Measurements from ENCODE around the gene ZNF365.

ZNF365 gene

DNA sequence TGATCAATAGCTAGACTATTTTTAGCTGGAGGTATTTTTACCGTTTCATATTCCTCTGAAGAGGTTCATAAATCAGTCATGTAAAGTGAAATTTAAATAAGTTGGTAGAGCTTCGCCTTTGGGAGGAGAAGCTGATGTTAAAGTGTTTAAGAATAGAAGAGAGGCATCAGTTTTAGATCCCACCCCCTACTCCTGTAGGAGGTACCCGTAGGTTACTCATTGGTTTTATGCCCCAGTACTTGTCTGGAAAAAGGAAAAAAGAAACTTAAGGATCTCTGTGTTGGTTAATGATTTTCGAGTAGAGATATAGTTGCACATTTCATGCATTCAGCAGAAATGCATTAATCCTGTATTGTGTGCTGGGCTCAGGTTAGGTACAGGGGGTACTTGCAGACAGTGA lies 8.7 kb downstream of the ZNF365 start:
- H2AFZ ChIP-seq (ENCODE audit: low read length): no peak overlapping the region
- no peaks in the 10 kb centered on the region for H3K9me3 ChIP-seq (replicated peaks; ENCODE audit: insufficient read depth, low read length)
- peaks cover 11% of the 10 kb centered on the region; the same call in 1 of the 2 replicates for H3K4me1 ChIP-seq (ENCODE audit: low read length)
- no peak overlapping the region for H3K4me3 ChIP-seq (ENCODE audit: low read length)
- no peaks in the 10 kb centered on the region for H4K20me1 ChIP-seq (ENCODE audit: insufficient read depth, low read length)
- H3K4me2 ChIP-seq (ENCODE audit: low read depth, low read length): no peak overlapping the region
- TF ChIP-seq EZH2phosphoT487 (IDR thresholded peaks at IDR 0.05; ENCODE audit: low read length): no peak
- no peak for TF ChIP-seq EZH2 (optimal IDR thresholded peaks at IDR 0.05; ENCODE audit: low read depth, low read length)
- TF ChIP-seq, protein P1, sequence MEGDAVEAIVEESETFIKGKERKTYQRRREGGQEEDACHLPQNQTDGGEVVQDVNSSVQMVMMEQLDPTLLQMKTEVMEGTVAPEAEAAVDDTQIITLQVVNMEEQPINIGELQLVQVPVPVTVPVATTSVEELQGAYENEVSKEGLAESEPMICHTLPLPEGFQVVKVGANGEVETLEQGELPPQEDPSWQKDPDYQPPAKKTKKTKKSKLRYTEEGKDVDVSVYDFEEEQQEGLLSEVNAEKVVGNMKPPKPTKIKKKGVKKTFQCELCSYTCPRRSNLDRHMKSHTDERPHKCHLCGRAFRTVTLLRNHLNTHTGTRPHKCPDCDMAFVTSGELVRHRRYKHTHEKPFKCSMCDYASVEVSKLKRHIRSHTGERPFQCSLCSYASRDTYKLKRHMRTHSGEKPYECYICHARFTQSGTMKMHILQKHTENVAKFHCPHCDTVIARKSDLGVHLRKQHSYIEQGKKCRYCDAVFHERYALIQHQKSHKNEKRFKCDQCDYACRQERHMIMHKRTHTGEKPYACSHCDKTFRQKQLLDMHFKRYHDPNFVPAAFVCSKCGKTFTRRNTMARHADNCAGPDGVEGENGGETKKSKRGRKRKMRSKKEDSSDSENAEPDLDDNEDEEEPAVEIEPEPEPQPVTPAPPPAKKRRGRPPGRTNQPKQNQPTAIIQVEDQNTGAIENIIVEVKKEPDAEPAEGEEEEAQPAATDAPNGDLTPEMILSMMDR (IDR thresholded peaks at IDR 0.05; ENCODE audit: low read length): no peak
- no peak for DNase-seq
- no peak overlapping the region for H3K27ac ChIP-seq (ENCODE audit: low read length)
- no peaks in the 10 kb centered on the region for H3K9me2 ChIP-seq (replicated peaks; ENCODE audit: insufficient read depth, low read length)
- H3K79me2 ChIP-seq (ENCODE audit: low read length): no peaks in the 10 kb centered on the region
- no peaks in the 10 kb centered on the region for H3K27me3 ChIP-seq (replicated peaks; ENCODE audit: insufficient read depth, low read length)
- H3K9ac ChIP-seq (ENCODE audit: low read length): no peak overlapping the region
- no peaks in the 10 kb centered on the region for H3K36me3 ChIP-seq (replicated peaks; ENCODE audit: insufficient read depth, low read length)
- H3F3A ChIP-seq (ENCODE audit: insufficient read depth, low read length): no peaks in the 10 kb centered on the region

DNA sequence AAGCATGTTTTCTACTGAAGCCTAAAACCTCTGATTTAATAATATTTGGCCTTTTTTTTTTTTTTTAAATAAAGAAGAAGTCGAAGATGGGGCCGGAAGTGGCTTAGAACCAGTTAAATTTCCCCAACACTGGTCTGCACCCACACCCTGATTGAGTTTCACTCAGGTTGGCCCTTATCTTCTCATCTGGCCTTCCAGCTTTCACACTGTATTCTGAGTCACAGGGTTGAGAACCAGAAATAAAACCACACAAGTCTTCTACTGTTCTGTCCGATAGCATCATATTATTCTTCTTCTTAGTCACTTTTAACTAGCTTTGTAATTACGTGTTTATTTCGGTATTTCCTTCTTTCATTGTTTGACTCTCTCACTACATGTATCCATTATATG lies 9.9 kb downstream of the ZNF365 start:
- H3K9me3 ChIP-seq (replicated peaks; ENCODE audit: insufficient read depth, low read length): no peaks in the 10 kb centered on the region
- H3K4me1 ChIP-seq (ENCODE audit: low read length): peaks cover 11% of the 10 kb centered on the region; the same call in 1 of the 2 replicates
- H3K36me3 ChIP-seq (replicated peaks; ENCODE audit: insufficient read depth, low read length): no peaks in the 10 kb centered on the region
- H3K9me2 ChIP-seq (replicated peaks; ENCODE audit: insufficient read depth, low read length): no peaks in the 10 kb centered on the region
- TF ChIP-seq EZH2phosphoT487 (IDR thresholded peaks at IDR 0.05; ENCODE audit: low read length) (no peak), EZH2 (optimal IDR thresholded peaks at IDR 0.05; ENCODE audit: low read depth, low read length) (no peak)
- TF ChIP-seq, protein P1 (IDR thresholded peaks at IDR 0.05; ENCODE audit: low read length): no peak
- H3K9ac ChIP-seq (ENCODE audit: low read length): no peak overlapping the region
- no peaks in the 10 kb centered on the region for H3K27me3 ChIP-seq (replicated peaks; ENCODE audit: insufficient read depth, low read length)
- H3K4me3 ChIP-seq (ENCODE audit: low read length): no peak overlapping the region
- no peaks in the 10 kb centered on the region for H3F3A ChIP-seq (ENCODE audit: insufficient read depth, low read length)
- peak overlapping the region; percentile 12; the same call in 1 of the 2 replicates for H3K4me2 ChIP-seq (ENCODE audit: low read depth, low read length)
- peak; percentile 66 for DNase-seq
- no peak overlapping the region for H3K27ac ChIP-seq (ENCODE audit: low read length)
- no peaks in the 10 kb centered on the region for H3K79me2 ChIP-seq (ENCODE audit: low read length)
- H4K20me1 ChIP-seq (ENCODE audit: insufficient read depth, low read length): no peaks in the 10 kb centered on the region
- no peak overlapping the region for H2AFZ ChIP-seq (ENCODE audit: low read length)

DNA sequence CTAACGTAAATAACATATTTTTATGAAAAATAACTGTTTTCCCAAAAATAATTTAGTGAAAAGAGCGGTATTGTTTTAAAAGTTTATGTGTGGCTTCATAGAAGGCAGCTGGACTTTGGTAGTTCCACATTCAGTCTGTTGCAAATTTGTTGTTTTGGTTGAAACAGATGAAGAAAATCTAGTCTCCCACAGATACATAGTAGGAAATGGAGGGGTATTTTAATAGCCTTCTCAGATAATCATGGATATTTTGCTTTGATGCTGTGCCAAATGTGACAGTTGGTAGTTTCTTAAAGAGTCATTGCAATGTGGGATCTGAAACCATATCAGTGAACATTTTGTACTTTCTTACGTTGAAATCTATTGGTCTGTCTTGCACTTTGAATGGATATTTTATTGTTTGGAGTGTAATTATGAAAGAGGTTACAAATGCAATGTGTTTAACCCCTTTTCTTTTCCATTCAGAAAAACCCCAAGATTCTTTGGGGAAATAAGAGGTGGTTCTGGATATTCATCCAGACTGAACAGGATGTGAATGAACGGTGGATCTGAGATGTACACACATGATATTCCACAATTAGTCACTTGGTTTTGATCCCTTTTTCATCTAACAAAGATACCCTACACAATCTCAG lies 10.4 kb downstream of the ZNF365 start:
- TF ChIP-seq, protein P1 (IDR thresholded peaks at IDR 0.05; ENCODE audit: low read length): no peak
- peak overlapping the region; percentile 12; the same call in 1 of the 2 replicates for H3K4me2 ChIP-seq (ENCODE audit: low read depth, low read length)
- no peaks in the 10 kb centered on the region for H3K79me2 ChIP-seq (ENCODE audit: low read length)
- no peaks in the 10 kb centered on the region for H3F3A ChIP-seq (ENCODE audit: insufficient read depth, low read length)
- no peak overlapping the region for H2AFZ ChIP-seq (ENCODE audit: low read length)
- no peaks in the 10 kb centered on the region for H3K9me2 ChIP-seq (replicated peaks; ENCODE audit: insufficient read depth, low read length)
- DNase-seq: no peak
- no peaks in the 10 kb centered on the region for H4K20me1 ChIP-seq (ENCODE audit: insufficient read depth, low read length)
- H3K9ac ChIP-seq (ENCODE audit: low read length): no peak overlapping the region
- H3K4me1 ChIP-seq (ENCODE audit: low read length): peaks cover 11% of the 10 kb centered on the region; the same call in 1 of the 2 replicates
- no peaks in the 10 kb centered on the region for H3K36me3 ChIP-seq (replicated peaks; ENCODE audit: insufficient read depth, low read length)
- H3K27ac ChIP-seq (ENCODE audit: low read length): no peak overlapping the region
- no peak overlapping the region for H3K4me3 ChIP-seq (ENCODE audit: low read length)
- no peaks in the 10 kb centered on the region for H3K9me3 ChIP-seq (replicated peaks; ENCODE audit: insufficient read depth, low read length)
- H3K27me3 ChIP-seq (replicated peaks; ENCODE audit: insufficient read depth, low read length): no peaks in the 10 kb centered on the region

Measured in MM.1S (cell line).